ENCODE data around the gene ITPKB. TPM values are rescaled to one million over a fixed set of nuclear protein-coding genes. Genes with fewer than 3 reads are reported as not detected.

The ITPKB gene
- total RNA-seq, 1 donor: 7.5 TPM

DNA sequence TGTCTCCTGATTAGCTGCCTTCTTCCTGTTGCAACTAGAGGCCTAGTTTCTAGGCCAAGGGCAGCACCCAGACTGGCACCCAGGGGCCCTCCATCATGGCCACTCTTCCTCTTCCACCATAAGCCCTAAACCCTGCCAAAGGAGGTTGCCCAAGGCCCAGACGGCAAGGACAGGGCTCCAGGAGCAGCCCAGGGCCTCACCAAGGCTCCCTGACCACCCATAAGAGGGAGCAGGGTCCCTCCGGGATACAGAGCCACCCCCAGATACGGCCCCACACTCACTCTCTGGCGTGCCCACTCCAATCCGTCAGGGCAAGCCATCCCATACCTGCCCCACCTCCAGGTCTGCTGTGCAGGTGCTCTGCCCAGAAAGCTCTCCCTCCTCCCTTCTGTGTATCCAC, 79.9 kb downstream of the ITPKB start:
- DNase-seq (ENCODE audit: low read depth): no peak
- TF ChIP-seq, protein P1, sequence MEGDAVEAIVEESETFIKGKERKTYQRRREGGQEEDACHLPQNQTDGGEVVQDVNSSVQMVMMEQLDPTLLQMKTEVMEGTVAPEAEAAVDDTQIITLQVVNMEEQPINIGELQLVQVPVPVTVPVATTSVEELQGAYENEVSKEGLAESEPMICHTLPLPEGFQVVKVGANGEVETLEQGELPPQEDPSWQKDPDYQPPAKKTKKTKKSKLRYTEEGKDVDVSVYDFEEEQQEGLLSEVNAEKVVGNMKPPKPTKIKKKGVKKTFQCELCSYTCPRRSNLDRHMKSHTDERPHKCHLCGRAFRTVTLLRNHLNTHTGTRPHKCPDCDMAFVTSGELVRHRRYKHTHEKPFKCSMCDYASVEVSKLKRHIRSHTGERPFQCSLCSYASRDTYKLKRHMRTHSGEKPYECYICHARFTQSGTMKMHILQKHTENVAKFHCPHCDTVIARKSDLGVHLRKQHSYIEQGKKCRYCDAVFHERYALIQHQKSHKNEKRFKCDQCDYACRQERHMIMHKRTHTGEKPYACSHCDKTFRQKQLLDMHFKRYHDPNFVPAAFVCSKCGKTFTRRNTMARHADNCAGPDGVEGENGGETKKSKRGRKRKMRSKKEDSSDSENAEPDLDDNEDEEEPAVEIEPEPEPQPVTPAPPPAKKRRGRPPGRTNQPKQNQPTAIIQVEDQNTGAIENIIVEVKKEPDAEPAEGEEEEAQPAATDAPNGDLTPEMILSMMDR (IDR thresholded peaks at IDR 0.05; ENCODE audit: insufficient read depth, low read length): no peak
- H3K4me3 ChIP-seq (ENCODE audit: low read depth, low read length): no peak overlapping the region

DNA sequence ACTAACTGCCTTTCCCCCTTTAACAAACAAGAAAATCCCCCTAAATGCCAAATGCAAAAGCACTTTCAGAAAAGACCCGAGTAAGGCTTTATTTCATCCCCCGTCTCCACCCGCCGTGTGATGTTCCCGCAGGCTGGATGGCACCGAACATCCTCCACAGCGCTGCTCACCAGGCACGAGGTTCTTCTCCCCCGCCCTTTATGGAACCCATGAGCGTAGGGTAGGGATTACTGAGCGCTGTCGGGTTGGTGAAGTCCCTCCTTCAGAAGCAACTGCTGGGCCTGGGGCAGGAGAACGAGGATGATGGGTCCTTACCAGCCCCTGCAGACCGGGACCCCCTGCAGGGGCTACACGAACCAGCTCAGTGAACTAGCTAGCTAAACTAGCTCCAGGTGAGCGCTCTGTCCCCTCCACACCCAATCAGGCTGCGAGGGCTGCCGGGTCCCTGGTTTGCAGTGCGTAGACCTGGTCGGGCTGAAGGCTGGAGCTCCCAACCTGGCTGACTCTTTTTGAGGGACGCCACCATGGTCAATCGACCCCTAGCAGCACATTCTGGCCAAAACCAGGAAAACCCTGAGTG, 80.4 kb downstream of the ITPKB start:
- TF ChIP-seq, protein P1 (IDR thresholded peaks at IDR 0.05; ENCODE audit: insufficient read depth, low read length): no peak
- H3K4me3 ChIP-seq (ENCODE audit: low read depth, low read length): no peak overlapping the region
- DNase-seq (ENCODE audit: low read depth): no peak

DNA sequence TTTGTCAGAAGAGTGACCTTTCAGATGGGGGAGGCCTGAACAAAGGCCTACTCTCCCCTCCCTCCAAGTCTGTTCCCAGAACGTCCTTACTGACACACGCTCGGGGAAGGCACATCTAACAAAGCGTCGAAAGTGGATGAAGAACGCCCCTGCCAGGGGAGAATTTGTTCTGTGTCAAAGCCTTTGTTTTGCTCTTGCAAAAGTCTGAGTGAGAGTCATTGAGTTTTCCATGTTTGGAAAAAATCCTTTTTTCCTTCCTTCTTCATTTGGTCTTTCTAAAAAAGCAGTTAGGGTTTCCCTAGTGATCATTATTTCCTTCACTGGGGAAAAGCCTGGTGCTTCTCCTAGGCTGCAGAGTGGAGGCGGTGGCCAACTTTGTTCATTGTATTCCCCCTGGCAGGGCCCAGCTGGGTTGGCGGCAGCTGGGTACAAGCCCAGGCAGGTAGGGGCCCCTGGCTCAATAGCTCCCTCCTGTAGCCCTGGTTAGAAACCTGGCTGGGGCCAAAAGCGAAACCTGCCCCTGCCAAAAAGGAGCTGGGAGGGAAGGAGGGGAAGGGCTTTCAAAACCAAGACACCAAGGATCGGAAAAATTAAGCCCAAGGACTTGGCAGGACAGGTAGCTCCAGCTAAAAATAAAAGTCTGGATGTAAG, 81.1 kb downstream of the ITPKB start:
- DNase-seq (ENCODE audit: low read depth): no peak
- TF ChIP-seq, protein P1 (IDR thresholded peaks at IDR 0.05; ENCODE audit: insufficient read depth, low read length): no peak
- H3K4me3 ChIP-seq (ENCODE audit: low read depth, low read length): no peak overlapping the region

DNA sequence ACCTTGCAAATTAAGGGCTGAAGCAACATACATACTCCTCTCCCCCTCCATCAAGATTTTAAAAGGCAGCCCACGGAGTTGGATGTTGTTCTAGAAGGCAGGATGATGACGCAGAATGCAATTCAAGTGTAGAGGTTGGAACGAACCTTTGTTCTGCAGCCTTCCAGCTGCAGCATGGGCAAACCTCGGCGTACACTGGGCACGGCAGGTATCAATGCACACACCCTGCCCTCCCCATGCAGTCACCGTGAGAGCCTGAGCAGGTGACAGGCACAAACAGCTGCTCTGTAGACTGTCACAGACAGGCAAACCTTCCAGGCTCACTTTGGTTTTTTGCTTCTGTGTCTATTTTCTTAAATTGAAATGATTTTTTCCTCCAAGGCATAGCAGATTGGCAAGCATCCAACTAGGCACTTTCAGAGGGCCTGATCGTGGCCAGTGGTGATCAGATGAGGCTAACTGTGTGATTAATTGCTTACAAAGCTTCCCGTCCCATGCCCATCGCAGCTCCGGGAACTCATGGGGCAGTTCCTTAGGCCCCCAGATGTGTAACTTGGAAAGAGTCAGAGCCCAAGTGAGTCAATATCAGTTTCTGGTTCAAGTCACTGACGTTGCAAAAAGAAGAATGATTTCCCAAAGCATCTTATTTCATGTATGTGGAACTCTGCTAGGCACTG, 82.3 kb downstream of the ITPKB start:
- DNase-seq (ENCODE audit: low read depth): peak; percentile 97
- TF ChIP-seq, protein P1 (IDR thresholded peaks at IDR 0.05; ENCODE audit: insufficient read depth, low read length): no peak
- no peak overlapping the region for H3K4me3 ChIP-seq (ENCODE audit: low read depth, low read length)

DNA sequence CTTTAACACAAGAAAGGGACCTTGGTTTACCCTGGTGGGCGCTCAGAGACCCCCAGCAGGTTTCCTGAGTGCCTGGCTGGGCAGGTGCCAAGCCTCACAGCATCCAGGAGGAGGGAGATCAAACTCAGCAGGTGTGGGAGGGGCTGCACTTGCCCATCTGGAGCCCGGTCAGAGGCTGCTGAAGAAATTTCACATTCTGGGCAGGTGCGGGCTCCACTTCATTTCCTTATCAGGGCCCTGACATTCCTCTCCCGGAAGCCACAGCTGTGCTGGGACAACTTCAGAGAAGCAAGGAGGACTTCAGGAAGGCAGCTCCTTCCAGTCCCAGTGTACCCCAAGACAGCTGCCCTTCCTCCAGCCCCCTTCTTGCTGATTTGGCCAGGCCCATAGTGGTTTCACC, 82.9 kb downstream of the ITPKB start:
- no peak for DNase-seq (ENCODE audit: low read depth)
- TF ChIP-seq, protein P1 (IDR thresholded peaks at IDR 0.05; ENCODE audit: insufficient read depth, low read length): no peak
- H3K4me3 ChIP-seq (ENCODE audit: low read depth, low read length): no peak overlapping the region

DNA sequence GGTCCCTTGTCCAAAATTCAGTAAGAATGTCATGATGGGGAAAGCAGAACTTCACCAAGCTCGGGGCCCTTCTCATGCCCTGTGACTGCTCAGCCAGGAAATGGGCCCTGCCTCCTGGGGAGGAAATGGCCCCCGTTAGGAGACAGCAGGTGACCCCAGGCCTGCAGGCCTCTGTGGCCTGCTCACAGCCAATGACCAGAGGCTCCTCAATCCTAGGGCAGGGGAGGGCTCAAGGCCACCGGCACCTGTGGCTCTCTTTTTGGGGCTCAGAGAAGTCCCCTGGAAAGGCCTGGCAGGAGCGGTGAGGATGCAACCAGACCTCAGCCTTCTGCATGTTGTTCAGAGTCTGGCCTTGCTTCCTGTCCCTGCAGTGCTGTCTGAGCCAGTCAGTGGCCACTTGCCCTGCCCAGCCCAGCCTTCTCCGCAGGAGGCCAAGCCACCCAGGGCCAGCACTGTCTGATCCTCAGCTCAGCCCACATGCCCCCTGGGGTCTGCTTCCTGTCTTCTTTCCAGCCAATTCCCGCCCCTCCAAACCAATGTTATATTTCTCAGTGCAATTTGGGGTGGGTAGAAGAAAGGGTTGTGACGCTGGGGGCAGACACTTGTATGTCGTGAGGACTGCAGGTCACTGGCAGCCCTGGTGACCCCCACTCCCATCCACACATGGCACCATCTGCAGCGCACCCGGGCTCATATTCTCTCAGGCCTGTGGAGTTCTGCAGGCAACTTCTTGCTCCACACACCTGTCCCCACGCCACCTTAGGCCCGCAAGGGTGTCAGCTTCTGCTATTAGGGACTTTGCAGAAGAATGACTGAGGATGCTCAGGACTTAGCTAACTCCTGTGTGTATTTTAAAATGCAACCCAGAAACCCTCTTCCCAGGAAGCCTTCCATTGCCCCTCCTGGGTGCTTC, 83.6 kb downstream of the ITPKB start:
- no peak overlapping the region for H3K4me3 ChIP-seq (ENCODE audit: low read depth, low read length)
- TF ChIP-seq, protein P1 (IDR thresholded peaks at IDR 0.05; ENCODE audit: insufficient read depth, low read length): no peak
- DNase-seq (ENCODE audit: low read depth): no peak

Measured in fibroblast of the aortic adventitia (primary cell).